Testis (tissue), 3 donors: Measurements from ENCODE around the gene ABCD1. TPM values are rescaled to one million over a fixed set of nuclear protein-coding genes. Genes with fewer than 3 reads are reported as not detected.
"Not testable (repeated sequence)": the region's sequence is repeated elsewhere in the genome, so short reads cannot be mapped to it uniquely, and the experiment has no call there.

ENCODE experiments used
- DNase-seq: peaks from one replicate; pipeline ENCODE4 v3.0.0-alpha.2; 2019
- H3K27ac ChIP-seq, 2 donors: fragments of 200-600 bp; sonication (generic); one replicate each; pipeline ENCODE4 v1.5.1; 2019
- H3K27me3 ChIP-seq: fragments of 200-600 bp; sonication (generic); one replicate; pipeline ENCODE4 v1.5.1; 2019
- H3K36me3 ChIP-seq: fragments of 200-600 bp; sonication (generic); one replicate; pipeline ENCODE4 v1.5.1; 2017; ENCODE audit warnings: low read depth; ENCODE audit errors: missing control alignments
- H3K4me1 ChIP-seq: fragments of 200-600 bp; sonication (generic); one replicate; pipeline ENCODE4 v1.5.1; 2019
- H3K4me3 ChIP-seq, 2 donors: fragments of 200-600 bp; sonication (generic); one replicate each; pipeline ENCODE4 v1.5.1; 2017 to 2019
- H3K9me3 ChIP-seq: fragments of 200-600 bp; sonication (generic); one replicate; pipeline ENCODE4 v1.5.1; 2017
- CTCF ChIP-seq, 3 experiments: fragments of 450-650 bp in 2 of 3; fragments of 200-600 bp in 1 of 3; sonication (generic) in 1 of 3; IDR thresholded peaks; one replicate each; pipeline ENCODE4 v1.5.1; 2016 to 2019; ENCODE audit warnings: antibody characterized with exemption in 3 of 3, mild to moderate bottlenecking in 2 of 3, moderate library complexity in 1 of 3
- POLR2A ChIP-seq: fragments of 450-650 bp; IDR thresholded peaks from one replicate; pipeline ENCODE4 v1.6.1; 2017; ENCODE audit warnings: antibody characterized with exemption, mild to moderate bottlenecking, moderate library complexity
- WGBS, 2 donors: methylation state at CpG; one replicate each; pipeline ENCODE4 v1.1.5; 2018; 5-methylcytosine and 5-hydroxymethylcytosine counted together
- intact Hi-C: fragments of 100-400 bp; cut with DNase I; formaldehyde crosslinking; loops from one replicate; pipeline ENCODE4 v1.15.1; 2023; ENCODE audit warnings: low total_unique reads
- polyA plus RNA-seq: library from polyadenylated mRNA; stranded (reverse); fragments of 350-450 nt; fragmentation: Illumina TruSeq; extraction: RNeasy Lipid Tissue Mini Kit (QIAGEN cat#74804); gene quantifications from one replicate; pipeline ENCODE4 v1.2.3, GENCODE V29; 2014; ENCODE audit warnings: low read depth, low replicate concordance; ENCODE audit not compliant: insufficient read depth
- total RNA-seq, 2 donors: library from RNA; depleted of rRNA; stranded (reverse); fragments of >200 nt; gene quantifications; one replicate each; pipeline ENCODE4 v1.2.3, GENCODE V29; 2016

Gene ABCD1
- total and polyA plus RNA-seq, 3 donors from 2014 or later: 34.3 to 112 (median 84.4) TPM

- H3K36me3 ChIP-seq: no peaks in the 10 kb centered on the region
- no peak overlapping the region for H3K27ac ChIP-seq
- no CpG with 5 or more reads among the region's 57 CpGs for WGBS, 2 donors
- H3K4me1 ChIP-seq: no peaks in the 10 kb centered on the region
- intact Hi-C loops: no loop called here
- no peak for DNase-seq
- H3K27me3 ChIP-seq: no peaks in the 10 kb centered on the region
- TF ChIP-seq CTCF (IDR thresholded peaks at IDR 0.05) (no peak), POLR2A (no peak)
- peak overlapping the region; percentile 40 to 54 for H3K4me3 ChIP-seq
- no peaks in the 10 kb centered on the region for H3K9me3 ChIP-seq
These were observed 36.1 kb upstream of the ABCD1 start for GRCh38 chrX:153688506-153688905.

GRCh38 chrX:153688911-153689590 lies 35.6 kb upstream of the ABCD1 start:
- 3% methylated on average over 13 of the region's 53 CpGs; no CpG with 5 or more reads in 1 of the 2 donors for WGBS, 2 donors
- Histone ChIP-seq H3K4me3 (peak overlapping the region; percentile 40 to 54), H3K27ac (no peak overlapping the region), H3K36me3 (no peaks in the 10 kb centered on the region), H3K27me3 (no peaks in the 10 kb centered on the region), H3K9me3 (no peaks in the 10 kb centered on the region), H3K4me1 (no peaks in the 10 kb centered on the region)
- DNase-seq: no peak
- TF ChIP-seq POLR2A (no peak), CTCF (IDR thresholded peaks at IDR 0.05) (no peak)
- intact Hi-C loops: no loop called here

GRCh38 chrX:153689654-153690465 lies 34.8 kb upstream of the ABCD1 start:
- no peak for DNase-seq
- Histone ChIP-seq H3K9me3 (no peaks in the 10 kb centered on the region), H3K4me1 (no peaks in the 10 kb centered on the region), H3K27me3 (no peaks in the 10 kb centered on the region), H3K27ac (no peak overlapping the region), H3K4me3 (peak overlapping the region in 1 of 2 donors; percentile 54), H3K36me3 (no peaks in the 10 kb centered on the region)
- 68% methylated on average over 10 of the region's 19 CpGs; no CpG with 5 or more reads in 1 of the 2 donors for WGBS, 2 donors
- intact Hi-C loops: no loop called here
- TF ChIP-seq CTCF (IDR thresholded peaks at IDR 0.05) (no peak), POLR2A (no peak)

- Histone ChIP-seq H3K4me1 (no peaks in the 10 kb centered on the region), H3K9me3 (no peaks in the 10 kb centered on the region), H3K27ac (no peak overlapping the region), H3K27me3 (no peaks in the 10 kb centered on the region), H3K4me3 (no peak overlapping the region), H3K36me3 (no peaks in the 10 kb centered on the region)
- TF ChIP-seq CTCF (IDR thresholded peaks at IDR 0.05) (no peak), POLR2A (no peak)
- no peak for DNase-seq
- intact Hi-C loops: no loop called here
- 74% methylated on average over 13 of the region's 14 CpGs; no CpG with 5 or more reads in 1 of the 2 donors for WGBS, 2 donors
These were observed 34.2 kb upstream of the ABCD1 start for GRCh38 chrX:153690466-153690865.

- 71 to 85% methylated on average over 10 to 14 of the region's 21 CpGs for WGBS, 2 donors
- H3K27ac ChIP-seq, H3K4me3 ChIP-seq, H3K27me3 ChIP-seq, H3K36me3 ChIP-seq, intact Hi-C loops, H3K4me1 ChIP-seq, DNase-seq, H3K9me3 ChIP-seq: not testable (repeated sequence)
These were observed 33.4 kb upstream of the ABCD1 start for GRCh38 chrX:153691032-153691827.
